Fibroblast of peridontal ligament (primary cell): ENCODE results near the gene VSTM4.

ENCODE experiments used
- DNase-seq: peaks from one replicate; pipeline ENCODE4 v3.0.0-alpha.2; 2010; ENCODE audit errors: extremely low read depth

Gene VSTM4

DNA sequence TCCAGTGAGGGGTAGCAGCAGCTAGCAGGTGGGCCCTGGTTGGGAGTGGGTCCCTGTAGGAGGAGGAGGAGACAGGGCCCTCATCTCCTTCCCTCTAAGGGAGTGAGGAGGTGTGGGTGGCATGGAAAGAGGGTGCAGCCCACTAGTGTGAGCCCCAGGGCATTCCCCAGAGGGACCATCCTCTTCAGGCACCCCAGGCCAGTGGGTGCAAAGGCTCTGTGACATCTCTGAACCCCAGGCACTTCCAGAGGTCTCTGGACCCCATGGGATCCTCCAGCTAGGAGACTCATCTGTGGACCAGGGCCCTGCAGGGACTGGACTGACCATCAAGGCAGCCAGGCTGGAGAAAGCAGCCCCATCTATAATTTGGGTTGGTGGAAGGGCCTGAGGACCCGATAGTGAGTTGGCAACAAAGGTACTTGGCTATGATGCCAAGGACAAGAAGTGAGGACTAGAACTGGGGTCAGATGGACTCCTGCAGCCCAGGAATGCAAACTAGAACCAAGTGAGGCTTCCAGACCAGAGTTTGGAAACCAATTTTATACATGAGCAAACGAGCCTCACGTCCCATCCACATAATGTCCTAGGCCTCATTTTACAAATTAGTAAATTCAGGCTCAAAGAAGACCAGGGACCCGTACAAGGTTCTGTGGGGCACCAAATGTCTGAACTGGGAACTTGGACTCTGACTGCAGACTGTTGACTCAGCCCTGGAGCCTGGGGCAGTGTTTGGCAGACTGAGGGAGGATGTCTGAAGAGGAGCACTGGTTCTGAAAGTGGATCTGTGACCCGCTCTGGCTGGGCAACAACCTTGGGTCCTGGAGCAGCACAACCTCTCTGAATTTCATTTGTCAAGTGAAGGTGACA is 1.4 kb upstream of the VSTM4 start:
- no peak for DNase-seq

GRCh38 chr10:49115796-49116508 is 630 bp upstream of the VSTM4 start:
- DNase-seq = no peak

GRCh38 chr10:49114718-49115014 is 656 bp downstream of the VSTM4 start:
- no peak for DNase-seq

DNA sequence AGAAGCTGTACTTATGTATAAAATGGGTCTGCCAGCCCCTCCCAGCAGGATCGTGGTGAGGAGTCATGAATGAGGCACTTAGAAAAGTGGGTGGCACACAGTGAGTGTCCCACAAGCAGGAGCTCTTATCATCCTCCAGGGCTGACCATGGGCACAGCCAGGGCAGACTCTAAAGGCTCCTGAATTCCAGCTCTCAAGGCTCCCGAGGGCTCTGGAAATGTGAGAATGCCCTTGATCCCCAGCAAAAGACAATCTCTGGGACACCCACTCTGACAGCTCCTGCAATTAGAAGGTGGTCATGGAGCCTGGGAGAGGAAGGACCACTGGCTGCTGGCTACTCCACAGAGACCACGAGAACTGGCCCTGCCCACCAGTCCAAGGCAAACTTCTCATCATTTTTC is 1.6 kb downstream of the VSTM4 start:
- DNase-seq = no peak

GRCh38 chr10:49112851-49113250 is 2.5 kb downstream of the VSTM4 start:
- DNase-seq = no peak

- DNase-seq = no peak
Measured at GRCh38 chr10:49112098-49112497, 3.2 kb downstream of the VSTM4 start.

DNA sequence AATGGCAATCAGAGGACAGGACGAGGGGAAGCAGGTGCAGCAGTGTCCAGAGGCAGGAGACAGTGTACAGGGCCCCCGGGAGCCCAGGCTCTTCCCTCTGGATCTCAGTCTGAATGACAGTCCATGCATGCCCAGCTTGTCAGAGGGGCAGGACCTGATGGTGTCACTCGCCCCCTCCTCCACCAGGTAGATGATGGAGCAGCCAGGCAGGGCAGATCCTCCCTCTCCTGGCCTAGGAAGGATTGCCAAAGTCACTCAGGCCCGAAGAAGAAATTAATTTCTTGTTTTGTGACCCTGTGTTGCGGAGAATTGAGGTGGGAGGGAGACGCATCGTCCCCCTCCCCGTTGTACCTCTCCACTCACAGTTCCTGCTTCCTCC is 4.0 kb downstream of the VSTM4 start:
- DNase-seq = no peak

GRCh38 chr10:49110684-49111319 is 4.5 kb downstream of the VSTM4 start:
- no peak for DNase-seq

DNA sequence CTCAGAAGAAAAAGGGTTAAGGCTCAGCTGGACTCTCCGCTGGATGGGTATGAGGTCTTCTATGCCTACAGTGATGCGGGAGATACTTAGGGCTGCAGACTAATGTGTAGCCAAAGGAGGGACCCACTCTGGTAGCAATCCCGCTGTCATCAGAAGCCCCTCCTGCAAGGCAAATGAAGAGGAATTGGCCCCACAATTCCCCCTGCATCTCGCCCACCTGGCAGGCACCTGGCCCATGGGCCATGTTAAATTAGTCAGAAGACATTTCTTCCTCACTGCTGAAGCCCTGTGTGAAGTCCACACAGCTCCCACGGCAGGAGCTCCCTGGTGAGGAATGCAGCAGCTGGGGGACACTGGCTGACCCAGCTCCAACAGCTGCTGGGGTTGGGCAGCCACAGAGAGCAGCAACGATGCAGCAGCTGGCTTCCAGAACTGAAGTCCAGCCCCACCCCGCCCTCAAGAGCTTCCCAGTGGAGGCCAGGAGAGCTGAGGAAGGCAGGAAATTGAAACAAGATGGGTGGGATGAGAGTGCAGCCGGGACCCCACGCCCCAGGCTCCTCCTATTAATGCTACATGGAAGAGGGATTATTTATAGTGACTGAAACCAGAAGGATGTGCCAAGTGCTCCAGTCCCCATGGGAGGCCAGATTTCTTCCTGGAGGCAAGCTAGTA is 5.5 kb downstream of the VSTM4 start:
- DNase-seq = peak; percentile 87

DNA sequence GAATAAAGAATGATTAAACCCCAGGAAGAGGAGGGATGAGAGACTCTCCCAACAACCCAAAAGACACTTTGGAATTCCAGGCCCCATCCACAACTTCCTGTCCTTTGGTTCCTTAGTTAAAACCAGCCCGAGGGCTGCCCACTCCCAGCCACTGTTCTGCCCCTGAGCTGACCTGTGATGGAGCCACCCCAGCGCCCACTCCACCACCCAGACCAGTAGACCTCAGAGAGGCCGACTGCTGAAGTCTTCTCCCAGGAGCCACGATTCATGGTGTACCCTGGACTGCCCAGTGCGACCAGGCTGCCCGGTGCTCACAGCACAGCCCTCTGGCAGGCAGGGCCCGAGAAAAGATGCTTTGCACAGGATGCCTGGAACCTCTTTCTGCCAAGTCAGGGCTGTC is 6.7 kb downstream of the VSTM4 start:
- DNase-seq = no peak

GRCh38 chr10:49107887-49108267 is 7.4 kb downstream of the VSTM4 start:
- DNase-seq = no peak

DNA sequence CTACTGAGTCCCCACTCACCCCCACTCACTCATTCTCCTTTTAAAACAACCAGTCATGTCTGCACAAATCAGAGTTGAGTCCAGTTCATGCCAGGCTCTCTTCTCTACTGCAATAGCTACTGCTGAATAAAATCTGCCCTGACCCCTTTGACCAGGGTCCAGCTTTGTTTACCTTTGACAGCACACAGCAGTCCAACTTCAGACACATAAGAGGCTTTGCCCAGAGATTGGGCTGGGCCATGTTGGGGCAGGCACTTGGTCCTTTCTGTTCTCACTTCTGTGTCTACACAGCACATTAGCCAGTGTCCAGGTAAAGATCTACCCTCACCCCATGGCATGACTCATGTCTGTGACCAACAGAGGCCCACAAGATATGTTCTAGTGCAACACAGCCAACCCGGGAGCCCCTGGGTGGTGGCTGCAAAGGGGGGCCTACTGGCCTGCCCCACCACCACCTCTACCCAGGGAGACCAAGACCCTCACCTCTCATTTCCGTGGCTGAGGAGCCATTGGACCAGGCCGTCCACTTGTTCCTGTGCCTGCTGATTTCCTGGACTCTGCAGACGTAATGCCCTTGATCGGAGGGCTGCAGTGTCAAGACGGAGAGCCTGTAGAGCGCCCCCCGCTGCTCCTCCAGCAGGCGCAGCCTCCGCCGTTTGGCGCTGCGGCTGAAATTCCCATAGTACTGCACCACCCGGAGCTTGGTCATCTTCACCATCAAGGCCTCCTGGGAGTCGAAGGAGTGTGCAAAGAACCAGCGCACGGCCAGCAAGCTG is 8.0 kb downstream of the VSTM4 start:
- no peak for DNase-seq

DNA sequence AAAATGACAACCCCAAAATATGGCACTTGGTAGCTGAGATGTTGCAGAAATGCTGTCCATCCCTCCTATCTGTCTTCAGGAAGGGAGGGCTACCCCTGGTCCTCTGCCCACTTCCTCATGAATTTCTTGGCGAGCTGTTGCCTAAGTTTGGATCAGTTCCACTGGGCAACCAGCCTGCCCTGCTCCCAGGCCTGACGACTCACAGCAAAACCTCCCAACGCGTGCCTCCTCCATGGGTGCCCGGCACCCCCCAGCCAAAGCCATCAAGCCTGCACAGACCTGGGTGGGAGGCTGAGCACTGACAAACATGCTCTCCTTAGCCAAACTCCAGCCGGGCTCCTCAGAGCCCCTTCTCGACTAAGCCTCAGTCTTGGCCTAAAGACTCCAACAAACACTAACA is 8.9 kb downstream of the VSTM4 start:
- DNase-seq = peak; percentile 47

DNA sequence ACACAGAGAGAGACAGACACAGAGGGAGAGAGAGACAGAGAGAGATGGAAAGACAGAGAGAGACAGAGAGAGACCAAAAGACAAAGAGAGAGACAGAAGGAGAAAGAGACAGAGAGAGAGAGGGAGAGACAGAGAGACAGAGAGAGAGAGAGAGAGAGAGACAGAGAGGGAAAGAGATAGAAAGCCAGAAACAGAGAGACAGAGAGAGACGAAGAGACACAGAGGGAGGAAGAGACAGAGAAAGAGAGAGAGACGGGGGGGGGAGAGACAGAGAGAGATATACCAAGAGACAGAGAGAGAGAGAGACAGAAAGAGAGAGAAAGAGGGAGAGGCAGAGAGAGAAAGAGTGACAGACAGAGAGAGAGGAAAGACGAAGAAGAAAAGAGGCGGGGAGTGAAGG is 10.2 kb downstream of the VSTM4 start:
- no peak for DNase-seq

- DNase-seq = no peak
Measured at GRCh38 chr10:49104323-49104722, 11.0 kb downstream of the VSTM4 start.

GRCh38 chr10:49103761-49104160 is 11.6 kb downstream of the VSTM4 start:
- no peak for DNase-seq

- no peak for DNase-seq
Measured at GRCh38 chr10:49099046-49099445, 16.3 kb downstream of the VSTM4 start.

GRCh38 chr10:49096890-49097445 is 18.4 kb downstream of the VSTM4 start:
- DNase-seq = no peak

DNA sequence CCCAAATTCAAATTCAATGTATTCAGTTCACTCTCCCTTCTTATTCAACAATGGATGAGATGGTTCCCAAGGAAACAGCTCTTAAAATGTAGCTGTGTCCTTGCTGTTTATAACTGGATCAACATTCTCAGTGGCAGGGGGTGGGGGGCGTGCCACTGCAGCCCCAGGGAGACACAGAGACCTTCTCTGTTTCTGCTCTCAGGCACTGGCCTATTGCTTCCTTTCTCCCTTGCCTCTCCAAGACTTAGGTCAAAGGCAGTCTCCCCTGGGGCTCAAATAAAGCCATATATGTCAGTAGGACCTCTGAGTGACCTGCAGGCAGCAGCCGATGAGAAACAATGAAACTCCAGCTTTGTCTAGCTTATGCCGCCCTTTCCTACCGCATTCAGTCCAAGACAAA is 20.7 kb downstream of the VSTM4 start:
- no peak for DNase-seq

- no peak for DNase-seq
Measured at GRCh38 chr10:49093922-49094321, 21.4 kb downstream of the VSTM4 start.

DNA sequence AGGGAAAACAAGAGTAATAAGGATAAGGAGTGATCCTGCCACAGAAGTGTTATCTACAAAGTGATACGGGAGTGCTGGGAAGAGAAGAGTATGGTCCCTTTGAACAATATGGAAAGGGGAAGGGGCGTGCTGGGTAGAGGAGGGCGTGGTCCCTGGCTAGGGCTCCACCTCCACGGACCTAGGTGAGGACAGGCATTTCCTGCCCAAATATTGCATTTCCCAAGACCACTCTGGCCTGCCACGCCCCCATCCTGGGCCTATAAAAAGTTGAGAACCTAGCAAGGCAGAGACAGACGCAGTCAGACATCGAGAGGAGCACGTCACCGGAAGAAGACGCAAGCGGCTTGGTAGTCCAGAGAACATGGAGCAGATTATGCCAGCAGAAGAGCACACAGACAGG is 22.8 kb downstream of the VSTM4 start:
- DNase-seq = no peak
